ENCODE data around the gene SMG1. TPM values are rescaled to one million over a fixed set of nuclear protein-coding genes. Genes with fewer than 3 reads are reported as not detected.

The SMG1 gene
- total RNA-seq, 2 donors from 2014 or later, result 100 to 113 TPM

GRCh38 chr16:18833707-18834505 lies 92.3 kb downstream of the SMG1 start:
- H3K27ac ChIP-seq (ENCODE audit: low read depth, low read length), result no peak overlapping the region
- DNase-seq, result no peak
- Mint-ChIP-seq H3K27me3 (ENCODE audit: insufficient read depth) (no peaks in the 10 kb centered on the region), H3K4me1 (peaks cover 3% of the 10 kb centered on the region), H3K9me3 (no peaks in the 10 kb centered on the region), H3K27ac (peak overlapping the region; percentile 31), H3K4me3 (no peak overlapping the region), H3K36me3 (ENCODE audit: low read depth) (peaks cover 84% of the 10 kb centered on the region)
- no peak for TF ChIP-seq CTCF (conservative IDR thresholded peaks at IDR 0.05)
- H3K9ac ChIP-seq (ENCODE audit: extremely low read depth, low read length, poor library complexity, severe bottlenecking), result no peak overlapping the region
- H3K4me1 ChIP-seq (ENCODE audit: control insufficient read depth, insufficient read depth, low read length), result peaks cover 5% of the 10 kb centered on the region
- no peak overlapping the region for H3K4me3 ChIP-seq (ENCODE audit: low read length)
- 95 to 99% methylated on average over 7 to 9 of the region's 9 CpGs for WGBS, 2 experiments (ENCODE audit: insufficient coverage in 1 of 2, insufficient read length in 1 of 2)
- H3K27me3 ChIP-seq (ENCODE audit: control insufficient read depth, insufficient read depth, low read length, poor library complexity, severe bottlenecking), result no peaks in the 10 kb centered on the region
- H3K36me3 ChIP-seq (ENCODE audit: control insufficient read depth, insufficient read depth, low read length), result peaks cover 96% of the 10 kb centered on the region
- H3K9me3 ChIP-seq (ENCODE audit: control insufficient read depth, low read length), result no peaks in the 10 kb centered on the region

GRCh38 chr16:18832613-18833012 lies 93.6 kb downstream of the SMG1 start:
- Mint-ChIP-seq H3K4me1 (peaks cover 8% of the 10 kb centered on the region), H3K9me3 (no peaks in the 10 kb centered on the region)
- WGBS, 2 experiments (ENCODE audit: insufficient coverage in 1 of 2, insufficient read length in 1 of 2), result 85 to 94% methylated on average over 6 to 7 of the region's 8 CpGs

GRCh38 chr16:18832006-18832405 lies 94.2 kb downstream of the SMG1 start:
- no peak overlapping the region for H3K27ac ChIP-seq (ENCODE audit: low read depth, low read length)
- WGBS, 2 experiments (ENCODE audit: insufficient coverage in 1 of 2, insufficient read length in 1 of 2), result 87 to 100% methylated on average over 1 to 2 of the region's 2 CpGs

More at GRCh38 chr16:18832613-18833012, 93.6 kb downstream of the SMG1 start:
- no peak for DNase-seq
- Mint-ChIP-seq H3K27ac (no peak overlapping the region), H3K36me3 (ENCODE audit: low read depth) (peaks cover 83% of the 10 kb centered on the region), H3K4me3 (no peak overlapping the region), H3K27me3 (ENCODE audit: insufficient read depth) (no peaks in the 10 kb centered on the region)
- Histone ChIP-seq H3K36me3 (ENCODE audit: control insufficient read depth, insufficient read depth, low read length) (peaks cover 95% of the 10 kb centered on the region), H3K9ac (ENCODE audit: extremely low read depth, low read length, poor library complexity, severe bottlenecking) (no peak overlapping the region), H3K4me3 (ENCODE audit: low read length) (no peak overlapping the region), H3K4me1 (ENCODE audit: control insufficient read depth, insufficient read depth, low read length) (peaks cover 5% of the 10 kb centered on the region), H3K9me3 (ENCODE audit: control insufficient read depth, low read length) (no peaks in the 10 kb centered on the region), H3K27me3 (ENCODE audit: control insufficient read depth, insufficient read depth, low read length, poor library complexity, severe bottlenecking) (no peaks in the 10 kb centered on the region), H3K27ac (ENCODE audit: low read depth, low read length) (no peak overlapping the region)
- no peak for TF ChIP-seq CTCF (conservative IDR thresholded peaks at IDR 0.05)

More at GRCh38 chr16:18832006-18832405, 94.2 kb downstream of the SMG1 start:
- Mint-ChIP-seq H3K27me3 (ENCODE audit: insufficient read depth) (no peaks in the 10 kb centered on the region), H3K9me3 (no peaks in the 10 kb centered on the region), H3K36me3 (ENCODE audit: low read depth) (peaks cover 79% of the 10 kb centered on the region), H3K27ac (no peak overlapping the region), H3K4me1 (peaks cover 8% of the 10 kb centered on the region), H3K4me3 (no peak overlapping the region)
- Histone ChIP-seq H3K4me3 (ENCODE audit: low read length) (no peak overlapping the region), H3K4me1 (ENCODE audit: control insufficient read depth, insufficient read depth, low read length) (peaks cover 5% of the 10 kb centered on the region), H3K9me3 (ENCODE audit: control insufficient read depth, low read length) (no peaks in the 10 kb centered on the region), H3K36me3 (ENCODE audit: control insufficient read depth, insufficient read depth, low read length) (peaks cover 92% of the 10 kb centered on the region), H3K9ac (ENCODE audit: extremely low read depth, low read length, poor library complexity, severe bottlenecking) (no peak overlapping the region), H3K27me3 (ENCODE audit: control insufficient read depth, insufficient read depth, low read length, poor library complexity, severe bottlenecking) (no peaks in the 10 kb centered on the region)
- TF ChIP-seq CTCF (conservative IDR thresholded peaks at IDR 0.05), result no peak
- no peak for DNase-seq

All from endodermal cell (in vitro differentiated cells).